Measurements from ENCODE around the gene CARF. TPM values are rescaled to one million over a fixed set of nuclear protein-coding genes. Genes with fewer than 3 reads are reported as not detected.

Gene CARF
- total and polyA plus RNA-seq, 2 donors (not counting 3 experiments of a cell fraction or from before 2014, with no cell fraction given), result 1.0 to 3.7 TPM

- ChIA-PET CTCF (no interaction called here), POLR2A (no interaction called here)
- Histone ChIP-seq H3K36me3 (ENCODE audit: control insufficient read depth in 2 of 2, extremely low read depth in 1 of 2, insufficient read depth in 2 of 2, low read length in 2 of 2) (no peaks in the 10 kb centered on the region), H3K9me3 (replicated peaks; ENCODE audit: control insufficient read depth, insufficient read depth, low read length) (no peaks in the 10 kb centered on the region), H3K9ac (replicated peaks; ENCODE audit: extremely low read depth, insufficient read depth, low read length) (no peak overlapping the region), H2AFZ (ENCODE audit: low read depth, low read length) (no peak overlapping the region), H3K27me3 (ENCODE audit: control insufficient read depth in 2 of 2, insufficient read depth in 2 of 2, low read length in 2 of 2) (no peaks in the 10 kb centered on the region), H4K20me1 (replicated peaks; ENCODE audit: control insufficient read depth, extremely low read depth, insufficient read depth, low read length) (no peaks in the 10 kb centered on the region), H3K4me3 (replicated peaks in 1 of 3; ENCODE audit: insufficient read depth in 1 of 3, low read depth in 1 of 3, low read length in 3 of 3) (no peak overlapping the region), H3K27ac (ENCODE audit: insufficient read depth, low read depth, low read length) (no peak overlapping the region), H3K4me2 (ENCODE audit: insufficient read depth, low read length) (no peak overlapping the region), H3K79me2 (ENCODE audit: control insufficient read depth, insufficient read depth, low read length) (no peaks in the 10 kb centered on the region), H3K9me1 (replicated peaks; ENCODE audit: control insufficient read depth, extremely low read depth, insufficient read depth, low read length) (no peaks in the 10 kb centered on the region), H3K4me1 (ENCODE audit: control insufficient read depth, extremely low read depth, insufficient read depth, low read length) (no peaks in the 10 kb centered on the region)
- FAIRE-seq (no peak), DNase-seq (ENCODE audit: low read depth, low spot score) (no peak)
- TF ChIP-seq, protein P1, sequence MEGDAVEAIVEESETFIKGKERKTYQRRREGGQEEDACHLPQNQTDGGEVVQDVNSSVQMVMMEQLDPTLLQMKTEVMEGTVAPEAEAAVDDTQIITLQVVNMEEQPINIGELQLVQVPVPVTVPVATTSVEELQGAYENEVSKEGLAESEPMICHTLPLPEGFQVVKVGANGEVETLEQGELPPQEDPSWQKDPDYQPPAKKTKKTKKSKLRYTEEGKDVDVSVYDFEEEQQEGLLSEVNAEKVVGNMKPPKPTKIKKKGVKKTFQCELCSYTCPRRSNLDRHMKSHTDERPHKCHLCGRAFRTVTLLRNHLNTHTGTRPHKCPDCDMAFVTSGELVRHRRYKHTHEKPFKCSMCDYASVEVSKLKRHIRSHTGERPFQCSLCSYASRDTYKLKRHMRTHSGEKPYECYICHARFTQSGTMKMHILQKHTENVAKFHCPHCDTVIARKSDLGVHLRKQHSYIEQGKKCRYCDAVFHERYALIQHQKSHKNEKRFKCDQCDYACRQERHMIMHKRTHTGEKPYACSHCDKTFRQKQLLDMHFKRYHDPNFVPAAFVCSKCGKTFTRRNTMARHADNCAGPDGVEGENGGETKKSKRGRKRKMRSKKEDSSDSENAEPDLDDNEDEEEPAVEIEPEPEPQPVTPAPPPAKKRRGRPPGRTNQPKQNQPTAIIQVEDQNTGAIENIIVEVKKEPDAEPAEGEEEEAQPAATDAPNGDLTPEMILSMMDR (IDR thresholded peaks at IDR 0.05; ENCODE audit: extremely low read depth in 1 of 2, insufficient read depth in 1 of 2, low read depth in 1 of 2, low read length in 2 of 2), result no peak
- TF ChIP-seq POLR2AphosphoS5 (IDR thresholded peaks at IDR 0.05; ENCODE audit: insufficient read depth, low read depth, low read length), result no peak
- no peak for TF ChIP-seq JUN (IDR thresholded peaks at IDR 0.05; ENCODE audit: borderline replicate concordance, insufficient read depth, insufficient read length, low read depth)
- no peak for TF ChIP-seq POLR2A (IDR thresholded peaks at IDR 0.05; ENCODE audit: low read depth, low read length)
- no peak for TF ChIP-seq EZH2 (IDR thresholded peaks at IDR 0.05; ENCODE audit: borderline replicate concordance, low read depth, low read length, severe bottlenecking)
- no peak for TF ChIP-seq GATA2 (IDR thresholded peaks at IDR 0.05; ENCODE audit: insufficient read depth, insufficient read length, low read depth, low read length)
- TF ChIP-seq, protein P2, sequence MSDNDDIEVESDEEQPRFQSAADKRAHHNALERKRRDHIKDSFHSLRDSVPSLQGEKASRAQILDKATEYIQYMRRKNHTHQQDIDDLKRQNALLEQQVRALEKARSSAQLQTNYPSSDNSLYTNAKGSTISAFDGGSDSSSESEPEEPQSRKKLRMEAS (IDR thresholded peaks at IDR 0.05; ENCODE audit: insufficient read depth, insufficient read length), result no peak
- BruUV-seq (replicated peaks), result no TSS peak
- intact Hi-C loops (cut with micrococcal nuclease), result no loop called here
- dilution Hi-C loops (cut with MboI; ENCODE audit: extremely low pct_ligation_motif_present, low sequenced_read_pairs), result no loop called here
These were observed 123.9 kb downstream of the CARF start for GRCh38 chr2:203035879-203036470.

Small RNAs within 50 kb of the gene (small RNA-seq; reads per million reads assigned to genes)
- not detected for gene AC010900.2 (ENCODE audit: insufficient read depth, insufficient read length, low read depth, low replicate concordance)

Other genes starting within 250 kb of the CARF start
- gene ICA1L, start 40.5 kb upstream of the CARF start, total RNA-seq, result 3.7 and 4.1 TPM in 2 replicates
- gene ICA1L, start 40.5 kb upstream of the CARF start, polyA plus RNA-seq, result 0.84 and 1.6 TPM in 2 replicates
- gene WDR12, start 602 bp upstream of the CARF start, total RNA-seq, result 65.6 and 67.1 TPM in 2 replicates
- 5.6 and 8.5 TPM in 2 replicates for gene WDR12, start 602 bp upstream of the CARF start, polyA plus RNA-seq
- gene NBEAL1, start 102.6 kb downstream of the CARF start, total RNA-seq, result 23.3 and 23.4 TPM in 2 replicates
- gene NBEAL1, start 102.6 kb downstream of the CARF start, polyA plus RNA-seq, result 1.4 and 2.1 TPM in 2 replicates

All from endothelial cell of umbilical vein (primary cell).